Body of pancreas (tissue), 4 donors: ENCODE measurements around the gene CMTM5.
"Not testable (repeated sequence)": the region's sequence is repeated elsewhere in the genome, so short reads cannot be mapped to it uniquely, and the experiment has no call there.

Experiments used
- CTCF ChIP-seq, 7 experiments: fragments of 450-650 bp in 4 of 7; fragments of 200-600 bp in 3 of 7; sonication (generic) in 3 of 7; IDR thresholded peaks; one replicate each; pipeline ENCODE4 v1.5.1; 2016 to 2019; ENCODE audit warnings: antibody characterized with exemption in 7 of 7
- POLR2A ChIP-seq, 3 donors: fragments of 450-650 bp; IDR thresholded peaks; one replicate each; pipeline ENCODE4 v1.6.1; 2016; ENCODE audit warnings: antibody characterized with exemption in 3 of 3, mild to moderate bottlenecking in 2 of 3

GRCh38 chr14:23389871-23390270, 13.0 kb downstream of the CMTM5 start:
- not testable (repeated sequence) for TF ChIP-seq POLR2A, CTCF (IDR thresholded peaks at IDR 0.05)
